ENCODE data around the gene TSPOAP1.

The TSPOAP1 gene

GRCh38 chr17:58279016-58279711 is 49.4 kb downstream of the TSPOAP1 start:
- TF ChIP-seq MAX (IDR thresholded peaks at IDR 0.05; ENCODE audit: low read depth, low read length) (peak; percentile 8; the same call in 1 of the 2 replicates), CTCF (IDR thresholded peaks at IDR 0.05; ENCODE audit: low read depth, low read length) (no peak), MYC (IDR thresholded peaks at IDR 0.05; ENCODE audit: low read depth, low read length) (no peak), POLR2A (IDR thresholded peaks at IDR 0.05; ENCODE audit: extremely low read depth, insufficient read length) (no peak)
- peak overlapping the region; percentile 91 for H3K4me3 ChIP-seq (ENCODE audit: low read depth, low read length)
- peak; percentile 66 for DNase-seq (ENCODE audit: low read depth)

GRCh38 chr17:58278661-58279015 is 50.0 kb downstream of the TSPOAP1 start:
- peak; percentile 50 for DNase-seq (ENCODE audit: low read depth)
- TF ChIP-seq MYC (IDR thresholded peaks at IDR 0.05; ENCODE audit: low read depth, low read length) (no peak), POLR2A (IDR thresholded peaks at IDR 0.05; ENCODE audit: extremely low read depth, insufficient read length) (no peak)
- peak overlapping the region; percentile 91 for H3K4me3 ChIP-seq (ENCODE audit: low read depth, low read length)

- H3K4me3 ChIP-seq (ENCODE audit: low read depth, low read length) = peak overlapping the region; percentile 91
- TF ChIP-seq MYC (IDR thresholded peaks at IDR 0.05; ENCODE audit: low read depth, low read length) = no peak
- TF ChIP-seq POLR2A (IDR thresholded peaks at IDR 0.05; ENCODE audit: extremely low read depth, insufficient read length) = peak; percentile 20
- TF ChIP-seq MAX (IDR thresholded peaks at IDR 0.05; ENCODE audit: low read depth, low read length) = no peak
- peak; percentile 65 for DNase-seq (ENCODE audit: low read depth)
Measured at GRCh38 chr17:58277802-58278595, 50.6 kb downstream of the TSPOAP1 start.

- H3K4me3 ChIP-seq (ENCODE audit: low read depth, low read length) = peak overlapping the region; percentile 91
- no peak for DNase-seq (ENCODE audit: low read depth)
- no peak for TF ChIP-seq MYC (IDR thresholded peaks at IDR 0.05; ENCODE audit: low read depth, low read length)
- TF ChIP-seq CTCF (IDR thresholded peaks at IDR 0.05; ENCODE audit: low read depth, low read length) = peak; percentile 29
- no peak for TF ChIP-seq POLR2A (IDR thresholded peaks at IDR 0.05; ENCODE audit: extremely low read depth, insufficient read length)
- no peak for TF ChIP-seq MAX (IDR thresholded peaks at IDR 0.05; ENCODE audit: low read depth, low read length)
Measured at GRCh38 chr17:58277107-58277801, 51.3 kb downstream of the TSPOAP1 start.

GRCh38 chr17:58276423-58276822 is 52.2 kb downstream of the TSPOAP1 start:
- DNase-seq (ENCODE audit: low read depth) = peak; percentile 53
- TF ChIP-seq MYC (IDR thresholded peaks at IDR 0.05; ENCODE audit: low read depth, low read length) (no peak), CTCF (IDR thresholded peaks at IDR 0.05; ENCODE audit: low read depth, low read length) (no peak), MAX (IDR thresholded peaks at IDR 0.05; ENCODE audit: low read depth, low read length) (no peak), POLR2A (IDR thresholded peaks at IDR 0.05; ENCODE audit: extremely low read depth, insufficient read length) (no peak)
- H3K4me3 ChIP-seq (ENCODE audit: low read depth, low read length) = peak overlapping the region; percentile 91

- DNase-seq (ENCODE audit: low read depth) = peak; percentile 61
- H3K4me3 ChIP-seq (ENCODE audit: low read depth, low read length) = peak overlapping the region; percentile 91
- no peak for TF ChIP-seq MYC (IDR thresholded peaks at IDR 0.05; ENCODE audit: low read depth, low read length)
- TF ChIP-seq POLR2A (IDR thresholded peaks at IDR 0.05; ENCODE audit: extremely low read depth, insufficient read length) = no peak
- no peak for TF ChIP-seq MAX (IDR thresholded peaks at IDR 0.05; ENCODE audit: low read depth, low read length)
- TF ChIP-seq CTCF (IDR thresholded peaks at IDR 0.05; ENCODE audit: low read depth, low read length) = no peak
Measured at GRCh38 chr17:58275417-58275816, 53.2 kb downstream of the TSPOAP1 start.
